DOHH2 (cell line): ENCODE results near the gene CCDC197.

Experiments used
- CTCF ChIP-seq: fragments of 200-600 bp; sonication (generic); IDR thresholded peaks from one replicate; pipeline ENCODE4 v1.5.1; 2014; ENCODE audit warnings: antibody characterized with exemption, mild to moderate bottlenecking, low read depth, low read length; ENCODE audit not compliant: poor library complexity, severe bottlenecking
- EZH2phosphoT487 ChIP-seq: fragments of 200-600 bp; sonication (generic); IDR thresholded peaks from 2 replicates; pipeline ENCODE4 v1.6.1; 2017; ENCODE audit warnings: borderline replicate concordance, mild to moderate bottlenecking, antibody characterized with exemption, low read length, moderate library complexity, mixed read lengths

GRCh38 chr14:94038510-94038909 lies 41.4 kb downstream of the CCDC197 start:
- TF ChIP-seq CTCF = no peak
- no peak for TF ChIP-seq EZH2phosphoT487
